Fibroblast of gingiva (primary cell): ENCODE data around the gene KIZ.

Experiments
- DNase-seq: peaks from one replicate; pipeline ENCODE4 v3.0.0-alpha.2; 2011; ENCODE audit warnings: low read depth

KIZ gene

GRCh38 chr20:21125849-21126580 is at the start of gene KIZ:
KIZ (plus strand) TSS chr20:21126082; CDS start chr20:21126116, 34 bp downstream.
- peak; percentile 96 for DNase-seq

- DNase-seq = no peak
These were observed 48.0 kb upstream of the KIZ start for GRCh38 chr20:21077809-21078345.

GRCh38 chr20:21082584-21082983 is 43.3 kb upstream of the KIZ start:
- no peak for DNase-seq

GRCh38 chr20:21083825-21084325 is 42.0 kb upstream of the KIZ start:
- DNase-seq = no peak

- no peak for DNase-seq
These were observed 37.9 kb upstream of the KIZ start for GRCh38 chr20:21087862-21088540.

GRCh38 chr20:21089391-21089790 is 36.5 kb upstream of the KIZ start:
- no peak for DNase-seq

GRCh38 chr20:21090111-21090618 is 35.7 kb upstream of the KIZ start:
- no peak for DNase-seq

- no peak for DNase-seq
These were observed 35.2 kb upstream of the KIZ start for GRCh38 chr20:21090721-21091120.

GRCh38 chr20:21092806-21093205 is 33.1 kb upstream of the KIZ start:
- DNase-seq = no peak

GRCh38 chr20:21096321-21097043 is 29.4 kb upstream of the KIZ start:
- DNase-seq = no peak

GRCh38 chr20:21099751-21100577 is 25.9 kb upstream of the KIZ start:
- no peak for DNase-seq

- DNase-seq = no peak
These were observed 25.1 kb upstream of the KIZ start for GRCh38 chr20:21100578-21101452.

- no peak for DNase-seq
These were observed 24.4 kb upstream of the KIZ start for GRCh38 chr20:21101453-21101931.

- no peak for DNase-seq
These were observed 23.8 kb upstream of the KIZ start for GRCh38 chr20:21101932-21102575.

GRCh38 chr20:21102603-21103311 is 23.1 kb upstream of the KIZ start:
- DNase-seq = no peak

GRCh38 chr20:21103582-21104465 is 22.1 kb upstream of the KIZ start:
- DNase-seq = no peak

- DNase-seq = no peak
These were observed 21.5 kb upstream of the KIZ start for GRCh38 chr20:21104466-21104761.

- no peak for DNase-seq
These were observed 21.0 kb upstream of the KIZ start for GRCh38 chr20:21104921-21105320.
